NOMO-1 treated with DMSO at 0.1 percent for 48 hours (cell line): ENCODE measurements around the gene EVC.

Source experiments
- DNase-seq: peaks from one replicate; lab custom pipeline; 2025; ENCODE audit not compliant: unreplicated experiment; lab: John Stamatoyannopoulos, UW

EVC gene

DNA sequence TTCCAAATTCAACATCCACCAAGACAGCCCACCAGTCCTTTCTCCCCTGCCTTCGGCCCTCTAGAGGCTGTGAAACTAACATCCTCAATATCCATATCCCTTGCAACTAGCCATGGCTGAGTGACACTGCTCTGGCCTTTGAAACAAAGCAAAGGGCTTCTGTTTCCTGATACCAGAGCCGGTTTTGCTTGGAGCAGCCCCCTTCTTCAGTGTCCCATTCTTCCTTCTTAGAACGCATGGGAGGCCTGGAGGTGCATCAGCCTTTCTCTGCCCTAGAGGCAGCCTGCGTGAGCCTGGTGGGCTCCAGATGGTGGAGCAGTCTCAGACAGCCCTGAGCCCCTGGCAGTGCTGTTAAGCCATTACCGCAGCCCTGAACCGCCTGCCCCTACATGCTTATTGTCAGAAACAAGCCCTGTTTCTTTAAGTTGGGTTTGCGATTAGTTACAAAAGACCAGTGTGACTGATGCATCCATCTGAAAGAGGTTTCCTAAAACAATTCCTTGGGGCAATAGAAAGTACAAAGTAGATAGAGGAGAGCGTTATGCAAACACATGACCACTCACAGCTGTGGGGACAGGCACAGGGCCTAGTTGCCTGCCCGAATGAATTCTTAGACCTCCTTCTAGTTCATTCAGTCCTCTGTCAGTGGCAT is 74.1 kb downstream of the EVC start:
- no peak for DNase-seq

DNA sequence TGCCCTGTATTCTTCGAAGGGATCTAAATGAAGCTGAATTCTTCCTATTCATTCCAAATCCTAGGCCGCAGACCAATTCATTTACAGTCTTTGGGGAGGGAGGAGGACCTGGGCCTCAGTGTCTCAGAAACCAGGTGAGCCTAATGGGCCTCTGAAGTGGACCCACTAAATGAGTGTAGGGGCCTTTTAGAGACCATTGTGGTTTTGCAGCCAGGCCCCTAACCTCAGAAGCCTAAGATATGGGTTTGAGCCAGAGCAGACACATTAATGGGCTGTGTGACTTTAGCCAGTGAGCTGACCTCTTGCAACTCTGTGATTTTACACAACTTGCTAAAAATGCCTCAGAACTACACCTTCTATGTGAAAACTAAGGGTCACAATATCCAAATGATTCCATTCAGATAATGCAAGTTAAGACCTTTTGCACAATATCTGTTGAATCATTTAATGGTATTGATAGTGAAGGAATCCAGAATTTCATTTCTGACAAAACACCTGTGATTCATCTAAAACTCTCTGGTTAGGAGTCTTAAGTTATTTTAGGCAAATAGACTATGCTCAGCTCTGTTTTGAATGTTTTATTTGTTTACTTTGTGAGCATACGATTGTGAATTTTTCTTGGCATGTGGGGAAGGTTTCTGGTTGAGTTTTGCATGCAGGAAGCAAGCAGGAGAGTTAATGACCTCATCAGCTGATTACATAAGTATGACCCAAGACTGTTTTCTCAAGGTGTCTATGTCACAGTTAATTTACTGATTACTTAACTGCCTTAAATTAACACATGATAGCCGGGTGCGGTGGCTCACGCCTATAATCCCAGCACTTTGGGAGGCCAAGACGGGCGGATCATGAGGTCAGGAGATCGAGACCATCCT is 75.0 kb downstream of the EVC start:
- DNase-seq = no peak

DNA sequence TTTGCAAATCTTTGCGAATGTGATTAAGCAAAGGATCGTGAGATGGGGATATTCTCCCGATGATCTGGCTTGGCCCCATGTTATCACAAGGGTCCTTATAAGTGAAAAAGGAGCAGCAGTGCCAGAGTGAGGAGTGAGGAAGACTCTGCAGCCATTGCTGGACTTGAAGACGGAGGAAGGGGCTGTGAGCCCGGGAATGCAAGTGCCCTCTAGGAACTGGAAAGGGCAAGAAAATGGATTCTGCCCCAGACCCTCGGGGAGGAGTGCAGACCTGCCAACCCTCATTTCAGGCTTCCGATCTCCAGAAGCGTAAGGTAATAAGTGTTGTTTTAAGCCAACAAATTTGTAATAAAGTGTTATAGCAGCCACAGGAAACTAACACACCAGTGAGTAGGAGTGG is 76.3 kb downstream of the EVC start:
- DNase-seq = no peak

GRCh38 chr4:5788144-5788543 is 77.1 kb downstream of the EVC start:
- no peak for DNase-seq

DNA sequence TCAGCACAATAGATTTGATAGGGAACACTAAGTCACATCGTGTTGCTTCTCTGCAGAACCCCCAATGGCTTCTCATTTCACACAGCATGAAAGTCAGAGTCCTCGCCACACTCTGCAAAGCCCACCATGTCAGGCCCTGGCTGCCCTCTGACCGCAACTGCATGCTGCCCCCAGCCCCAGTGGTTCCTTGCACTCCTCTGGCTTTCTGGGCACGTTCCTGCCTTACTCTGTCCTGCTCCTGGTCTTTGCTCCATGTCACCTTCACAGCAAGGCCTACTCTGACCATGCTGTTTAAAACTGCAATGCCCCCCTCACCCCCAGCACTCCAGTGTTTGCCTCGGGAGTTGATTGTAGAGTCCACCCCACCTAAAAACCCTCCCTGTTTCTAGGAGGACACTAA is 78.1 kb downstream of the EVC start:
- DNase-seq = no peak

DNA sequence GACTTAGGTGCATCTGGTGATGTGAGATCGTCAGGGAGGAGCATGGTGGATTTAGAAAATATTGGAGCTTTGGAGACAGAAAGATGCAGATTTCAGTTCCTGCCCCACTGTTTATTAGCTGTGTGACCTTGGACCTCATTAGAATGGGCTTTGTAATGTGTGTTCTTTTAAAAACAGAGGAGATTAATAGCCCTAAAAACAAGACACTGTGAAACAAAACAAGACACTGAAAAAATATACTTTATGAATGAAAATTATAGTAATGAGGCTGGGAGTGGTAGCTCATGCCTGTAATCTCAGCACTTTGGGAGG is 79.5 kb downstream of the EVC start:
- no peak for DNase-seq

GRCh38 chr4:5791654-5792053 is 80.7 kb downstream of the EVC start:
- DNase-seq = no peak

DNA sequence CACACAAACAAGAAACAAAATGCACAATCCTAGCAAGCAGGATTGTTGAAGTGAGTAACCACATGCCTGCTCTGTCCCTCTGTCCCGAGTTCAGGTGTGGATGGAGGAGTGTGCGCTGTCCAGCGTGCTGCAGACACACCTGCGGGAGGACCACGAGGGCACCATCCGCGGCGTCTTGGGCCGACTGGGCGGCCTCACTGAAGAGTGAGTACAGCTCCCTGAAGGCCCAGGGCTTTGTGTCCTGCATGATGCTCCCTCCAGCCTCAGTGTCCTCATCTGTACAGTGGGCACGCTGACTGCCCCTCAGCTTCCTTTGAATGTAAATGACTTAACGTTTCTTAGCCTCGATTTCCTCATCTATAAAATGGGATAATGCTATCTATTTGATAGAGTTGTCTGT is 82.5 kb downstream of the EVC start:
- no peak for DNase-seq

DNA sequence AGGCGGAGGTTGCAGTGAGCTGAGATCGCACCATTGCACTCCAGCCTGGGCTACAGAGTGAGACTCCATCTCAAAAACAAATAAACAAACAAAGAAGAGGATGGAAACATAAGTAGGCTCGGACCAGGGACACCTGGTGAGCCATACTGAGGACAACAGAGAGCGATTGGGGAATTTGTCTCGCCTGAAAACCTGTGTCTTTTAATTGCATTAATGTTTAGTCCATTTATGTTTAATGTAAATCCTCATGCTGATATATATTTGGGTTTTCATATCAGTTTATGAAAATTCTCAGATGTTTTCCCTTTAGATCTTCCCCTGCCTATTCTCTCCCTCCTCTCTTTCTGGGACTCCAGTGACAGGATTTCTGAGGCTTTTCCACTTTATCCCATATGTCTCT is 84.6 kb downstream of the EVC start:
- DNase-seq = no peak

GRCh38 chr4:5796976-5797375 is 86.0 kb downstream of the EVC start:
- no peak for DNase-seq

DNA sequence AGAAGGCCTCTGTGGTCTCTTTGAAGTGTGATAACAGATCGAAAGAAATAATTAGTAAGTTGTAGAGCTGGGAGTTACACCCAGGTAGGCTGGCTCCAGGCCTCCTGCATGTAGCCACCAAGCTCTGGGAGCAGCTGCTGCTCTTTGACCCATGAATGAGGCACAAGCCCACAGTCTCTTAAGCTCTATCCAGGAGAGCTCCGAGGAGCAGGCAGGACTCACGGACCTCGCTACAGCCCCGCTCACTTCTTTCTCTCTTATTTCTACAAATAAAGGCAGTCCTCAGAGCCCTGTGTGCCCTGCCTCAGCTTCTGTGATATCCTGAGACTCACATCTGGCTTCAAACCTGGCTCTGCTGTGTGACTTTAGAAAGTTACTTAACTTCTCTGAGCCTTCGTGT is 86.9 kb downstream of the EVC start:
- DNase-seq = no peak

GRCh38 chr4:5798462-5798861 is 87.5 kb downstream of the EVC start:
- no peak for DNase-seq

- DNase-seq = no peak
Measured at GRCh38 chr4:5798946-5799345, 87.9 kb downstream of the EVC start.

GRCh38 chr4:5799406-5799805 is 88.4 kb downstream of the EVC start:
- DNase-seq = no peak

DNA sequence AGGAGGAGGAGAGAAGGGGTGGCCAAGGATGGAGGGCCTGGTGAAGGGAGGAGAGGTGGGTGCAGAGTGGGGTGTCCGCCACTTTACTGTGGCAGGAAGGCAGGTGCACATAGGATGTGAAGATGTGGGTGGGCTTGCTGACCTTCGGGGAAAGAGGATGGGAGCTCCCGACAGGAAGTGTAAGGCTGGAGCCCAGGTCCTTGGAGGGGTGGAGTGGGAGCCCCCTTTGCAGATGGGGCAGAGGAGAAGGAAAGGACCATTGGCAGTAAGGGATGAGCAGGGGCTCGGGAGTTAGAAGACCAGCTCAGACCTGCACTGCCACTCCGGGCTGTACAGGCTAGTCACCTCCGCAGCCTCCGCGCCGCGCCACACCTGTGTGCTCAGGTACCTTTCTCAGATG is 89.5 kb downstream of the EVC start:
- no peak for DNase-seq

GRCh38 chr4:5801696-5802095 is 90.7 kb downstream of the EVC start:
- no peak for DNase-seq

GRCh38 chr4:5802565-5802964 is 91.6 kb downstream of the EVC start:
- DNase-seq = no peak

DNA sequence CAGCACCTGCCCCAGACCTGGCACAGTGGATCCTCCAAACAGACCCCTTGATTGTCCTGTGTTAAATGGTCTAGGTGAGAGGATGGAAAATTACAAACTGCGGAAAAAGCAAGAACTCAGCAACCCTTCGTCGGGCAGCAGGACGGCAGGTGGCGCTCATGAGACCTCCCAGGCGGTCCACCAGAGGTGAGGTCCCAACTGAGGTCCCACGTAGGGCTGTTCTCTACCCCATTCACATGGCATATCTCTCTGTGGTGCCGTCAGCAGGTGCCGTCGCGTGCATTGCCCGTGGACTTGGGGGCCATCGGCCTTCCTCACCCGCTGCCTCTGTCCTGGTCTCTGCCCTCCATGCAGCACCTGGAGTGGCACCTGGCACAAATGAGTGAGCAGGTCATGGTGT is 93.7 kb downstream of the EVC start:
- DNase-seq = no peak

DNA sequence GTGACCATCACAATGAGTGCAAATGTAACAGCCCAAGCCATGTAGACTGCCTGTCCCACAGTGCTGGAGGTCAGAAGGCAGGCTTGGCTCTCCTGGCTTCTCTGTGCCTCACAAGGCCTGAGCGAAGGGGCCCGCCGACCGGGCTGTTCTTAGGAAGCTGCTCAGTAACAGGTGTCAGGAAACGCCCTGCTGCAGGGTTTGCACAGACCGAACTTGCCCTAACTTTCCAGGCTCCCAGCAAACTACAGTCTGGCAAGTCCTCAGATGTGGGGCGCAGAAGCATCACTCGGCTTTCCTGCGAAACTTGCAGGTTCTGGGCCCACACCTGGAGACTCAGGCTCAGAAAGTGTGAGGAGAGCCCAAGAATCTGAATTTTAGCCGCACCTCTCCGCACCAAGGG is 94.3 kb downstream of the EVC start:
- DNase-seq = no peak

DNA sequence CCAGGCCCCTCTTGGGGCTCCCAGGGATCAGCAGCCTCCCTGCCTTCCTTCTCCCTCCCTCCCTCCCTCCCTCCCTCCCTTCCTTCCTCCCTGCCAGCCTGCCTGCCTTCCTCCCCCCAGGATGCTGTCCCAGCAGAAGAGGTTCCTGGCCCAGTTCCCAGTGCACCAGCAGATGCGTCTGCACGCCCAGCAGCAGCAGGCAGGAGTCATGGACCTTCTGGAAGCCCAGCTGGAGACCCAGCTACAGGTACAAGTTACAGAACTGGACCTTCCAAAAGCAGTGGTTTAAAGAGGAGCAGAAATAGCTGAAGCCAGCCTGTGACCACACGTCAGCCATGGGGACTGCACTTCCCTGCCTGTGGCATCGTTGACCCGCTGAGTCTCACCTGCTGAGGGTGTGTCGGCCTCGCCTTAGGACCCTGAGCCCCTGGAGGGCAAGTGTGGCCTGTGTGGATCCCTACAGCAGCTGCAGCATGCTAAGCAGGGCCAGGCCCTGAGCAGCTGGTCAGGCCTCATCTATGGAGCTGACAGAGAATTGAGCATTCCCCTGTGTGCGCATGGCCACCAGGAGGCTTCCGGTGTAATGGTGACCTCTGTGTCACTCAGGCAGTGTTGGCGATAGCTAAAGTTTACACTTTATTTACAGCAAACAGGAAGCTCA is 97.2 kb downstream of the EVC start:
- no peak for DNase-seq

- no peak for DNase-seq
Measured at GRCh38 chr4:5809216-5809776, 98.3 kb downstream of the EVC start.

DNA sequence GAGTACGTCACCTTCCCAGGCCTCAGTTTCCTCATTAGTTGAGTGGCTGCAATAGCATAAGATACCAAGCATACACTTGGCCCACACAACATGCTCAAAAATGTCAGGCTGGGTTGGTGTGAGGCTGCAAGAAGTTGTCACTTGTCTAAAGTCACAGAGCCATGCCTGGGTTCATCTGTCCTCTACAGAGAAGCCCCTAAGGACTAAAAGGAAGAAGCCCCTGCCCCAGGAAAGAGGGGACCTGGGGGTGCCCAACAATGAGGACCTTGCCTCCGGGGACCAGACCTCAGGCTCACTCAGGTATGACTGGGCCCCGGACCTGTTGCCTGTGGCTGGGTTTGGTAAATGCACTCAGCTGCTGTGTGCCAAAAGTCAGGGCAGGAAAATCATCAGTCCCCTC is 99.2 kb downstream of the EVC start:
- no peak for DNase-seq
